ENCODE results near the gene RTCA. TPM values are rescaled to one million over a fixed set of nuclear protein-coding genes. Genes with fewer than 3 reads are reported as not detected.

The RTCA gene
- total RNA-seq, 1 donor from 2014 or later, result 32.6 TPM

GRCh38 chr1:100342348-100342747, 76.3 kb downstream of the RTCA start:
- H3K9me3 Mint-ChIP-seq, result peaks cover 2% of the 10 kb centered on the region
- no peaks in the 10 kb centered on the region for H3K4me1 Mint-ChIP-seq
- H3K4me3 Mint-ChIP-seq, result no peak overlapping the region
- H3K27me3 Mint-ChIP-seq (ENCODE audit: low read depth), result no peaks in the 10 kb centered on the region
- no peak for DNase-seq (ENCODE audit: low spot score in 2 of 2, unreplicated experiment in 2 of 2)
- no peak overlapping the region for H3K27ac Mint-ChIP-seq
- H3K36me3 Mint-ChIP-seq, result no peaks in the 10 kb centered on the region
- TF ChIP-seq, protein P1, sequence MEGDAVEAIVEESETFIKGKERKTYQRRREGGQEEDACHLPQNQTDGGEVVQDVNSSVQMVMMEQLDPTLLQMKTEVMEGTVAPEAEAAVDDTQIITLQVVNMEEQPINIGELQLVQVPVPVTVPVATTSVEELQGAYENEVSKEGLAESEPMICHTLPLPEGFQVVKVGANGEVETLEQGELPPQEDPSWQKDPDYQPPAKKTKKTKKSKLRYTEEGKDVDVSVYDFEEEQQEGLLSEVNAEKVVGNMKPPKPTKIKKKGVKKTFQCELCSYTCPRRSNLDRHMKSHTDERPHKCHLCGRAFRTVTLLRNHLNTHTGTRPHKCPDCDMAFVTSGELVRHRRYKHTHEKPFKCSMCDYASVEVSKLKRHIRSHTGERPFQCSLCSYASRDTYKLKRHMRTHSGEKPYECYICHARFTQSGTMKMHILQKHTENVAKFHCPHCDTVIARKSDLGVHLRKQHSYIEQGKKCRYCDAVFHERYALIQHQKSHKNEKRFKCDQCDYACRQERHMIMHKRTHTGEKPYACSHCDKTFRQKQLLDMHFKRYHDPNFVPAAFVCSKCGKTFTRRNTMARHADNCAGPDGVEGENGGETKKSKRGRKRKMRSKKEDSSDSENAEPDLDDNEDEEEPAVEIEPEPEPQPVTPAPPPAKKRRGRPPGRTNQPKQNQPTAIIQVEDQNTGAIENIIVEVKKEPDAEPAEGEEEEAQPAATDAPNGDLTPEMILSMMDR (IDR thresholded peaks at IDR 0.05; ENCODE audit: unreplicated experiment), result no peak

Small RNAs within 50 kb of the gene (microRNA-seq; reads per million reads assigned to microRNA genes)
- gene MIR553, result not detected

Other genes with a start within 250 kb of the RTCA start
- 5.9 to 6.7 TPM (median 6.2 TPM) in 3 replicates for gene SASS6, start 133.3 kb upstream of the RTCA start, total RNA-seq
- 24.7 to 28.5 TPM (median 28.5 TPM) in 3 replicates for gene TRMT13, start 133.1 kb upstream of the RTCA start, total RNA-seq
- 1.7 to 2.0 TPM (median 1.9 TPM) in 3 replicates for gene LRRC39, start 88.0 kb upstream of the RTCA start, total RNA-seq
- 16.1 to 18.0 TPM (median 17.1 TPM) in 3 replicates for gene DBT, start 16.4 kb upstream of the RTCA start, total RNA-seq
- 19.5 to 21.4 TPM (median 20.1 TPM) in 3 replicates for gene CDC14A, start 86.3 kb downstream of the RTCA start, total RNA-seq